ENCODE results near the gene RIMBP3B.
"Not testable (repeated sequence)": the region's sequence is repeated elsewhere in the genome, so short reads cannot be mapped to it uniquely, and the experiment has no call there.

DNA sequence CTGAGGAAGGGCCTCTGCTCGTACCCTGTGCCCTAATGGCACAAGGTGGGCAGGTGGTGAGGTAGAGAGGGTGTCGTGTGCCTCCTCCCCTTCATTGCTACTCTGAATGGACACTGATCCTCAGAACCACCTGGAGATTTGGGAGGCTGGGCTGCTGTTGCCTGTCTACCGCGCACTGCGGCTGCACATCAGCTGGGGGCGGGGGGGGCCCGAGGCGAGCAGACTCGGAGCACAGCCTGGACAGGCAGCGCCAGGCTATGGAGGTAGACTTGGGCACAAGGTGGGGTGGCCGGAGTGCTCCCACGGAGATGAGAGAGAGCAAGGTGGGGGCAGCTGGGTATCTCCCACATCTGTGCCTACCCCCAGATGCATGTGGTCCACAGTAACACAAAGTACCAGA lies 26.0 kb upstream of the RIMBP3B start:
- TF ChIP-seq, protein P1, sequence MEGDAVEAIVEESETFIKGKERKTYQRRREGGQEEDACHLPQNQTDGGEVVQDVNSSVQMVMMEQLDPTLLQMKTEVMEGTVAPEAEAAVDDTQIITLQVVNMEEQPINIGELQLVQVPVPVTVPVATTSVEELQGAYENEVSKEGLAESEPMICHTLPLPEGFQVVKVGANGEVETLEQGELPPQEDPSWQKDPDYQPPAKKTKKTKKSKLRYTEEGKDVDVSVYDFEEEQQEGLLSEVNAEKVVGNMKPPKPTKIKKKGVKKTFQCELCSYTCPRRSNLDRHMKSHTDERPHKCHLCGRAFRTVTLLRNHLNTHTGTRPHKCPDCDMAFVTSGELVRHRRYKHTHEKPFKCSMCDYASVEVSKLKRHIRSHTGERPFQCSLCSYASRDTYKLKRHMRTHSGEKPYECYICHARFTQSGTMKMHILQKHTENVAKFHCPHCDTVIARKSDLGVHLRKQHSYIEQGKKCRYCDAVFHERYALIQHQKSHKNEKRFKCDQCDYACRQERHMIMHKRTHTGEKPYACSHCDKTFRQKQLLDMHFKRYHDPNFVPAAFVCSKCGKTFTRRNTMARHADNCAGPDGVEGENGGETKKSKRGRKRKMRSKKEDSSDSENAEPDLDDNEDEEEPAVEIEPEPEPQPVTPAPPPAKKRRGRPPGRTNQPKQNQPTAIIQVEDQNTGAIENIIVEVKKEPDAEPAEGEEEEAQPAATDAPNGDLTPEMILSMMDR (IDR thresholded peaks at IDR 0.05; ENCODE audit: insufficient read depth, low read length, poor library complexity, severe bottlenecking): not testable (repeated sequence)
- not testable (repeated sequence) for TF ChIP-seq EZH2phosphoT487 (conservative IDR thresholded peaks at IDR 0.05; ENCODE audit: low read length)

All from SU-DHL-6 (cell line).